ENCODE data around the gene LAD1. TPM values are rescaled to one million over a fixed set of nuclear protein-coding genes. Genes with fewer than 3 reads are reported as not detected.
A peak's percentile ranks its signal among the peaks of the same experiment; 100 is the strongest.

The LAD1 gene
- total RNA-seq, 1 donor from 2014 or later, result 0.17 TPM

- DNase-seq (ENCODE audit: low spot score), result no peak
- H3K27me3 Mint-ChIP-seq (ENCODE audit: low read depth), result peaks cover 18% of the 10 kb centered on the region
- H3K4me3 Mint-ChIP-seq (ENCODE audit: unreplicated experiment), result peak overlapping the region; percentile 24
- no peaks in the 10 kb centered on the region for H3K9me3 Mint-ChIP-seq (ENCODE audit: low read depth)
- no peak for TF ChIP-seq CTCF (IDR thresholded peaks at IDR 0.05)
- peaks cover 5% of the 10 kb centered on the region for H3K4me1 Mint-ChIP-seq (ENCODE audit: low read depth)
- no peak overlapping the region for H3K27ac Mint-ChIP-seq (ENCODE audit: unreplicated experiment)
- no peaks in the 10 kb centered on the region for H3K36me3 Mint-ChIP-seq (ENCODE audit: low read depth)
Measured at GRCh38 chr1:201399352-201400126, 415 bp upstream of the LAD1 start.

GRCh38 chr1:201397675-201398074 is 1.4 kb downstream of the LAD1 start:
- no peak overlapping the region for H3K4me3 Mint-ChIP-seq (ENCODE audit: unreplicated experiment)
- no peaks in the 10 kb centered on the region for H3K9me3 Mint-ChIP-seq (ENCODE audit: low read depth)
- no peaks in the 10 kb centered on the region for H3K36me3 Mint-ChIP-seq (ENCODE audit: low read depth)
- H3K27ac Mint-ChIP-seq (ENCODE audit: unreplicated experiment), result no peak overlapping the region
- H3K4me1 Mint-ChIP-seq (ENCODE audit: low read depth), result peaks cover 5% of the 10 kb centered on the region
- no peak for DNase-seq (ENCODE audit: low spot score)
- peaks cover 21% of the 10 kb centered on the region for H3K27me3 Mint-ChIP-seq (ENCODE audit: low read depth)
- TF ChIP-seq CTCF (IDR thresholded peaks at IDR 0.05), result no peak

GRCh38 chr1:201396861-201397464 is 2.2 kb downstream of the LAD1 start:
- Mint-ChIP-seq H3K36me3 (ENCODE audit: low read depth) (no peaks in the 10 kb centered on the region), H3K27ac (ENCODE audit: unreplicated experiment) (no peak overlapping the region), H3K27me3 (ENCODE audit: low read depth) (peaks cover 21% of the 10 kb centered on the region), H3K9me3 (ENCODE audit: low read depth) (no peaks in the 10 kb centered on the region), H3K4me3 (ENCODE audit: unreplicated experiment) (no peak overlapping the region), H3K4me1 (ENCODE audit: low read depth) (peaks cover 7% of the 10 kb centered on the region)
- DNase-seq (ENCODE audit: low spot score), result no peak
- TF ChIP-seq CTCF (IDR thresholded peaks at IDR 0.05), result no peak

DNA sequence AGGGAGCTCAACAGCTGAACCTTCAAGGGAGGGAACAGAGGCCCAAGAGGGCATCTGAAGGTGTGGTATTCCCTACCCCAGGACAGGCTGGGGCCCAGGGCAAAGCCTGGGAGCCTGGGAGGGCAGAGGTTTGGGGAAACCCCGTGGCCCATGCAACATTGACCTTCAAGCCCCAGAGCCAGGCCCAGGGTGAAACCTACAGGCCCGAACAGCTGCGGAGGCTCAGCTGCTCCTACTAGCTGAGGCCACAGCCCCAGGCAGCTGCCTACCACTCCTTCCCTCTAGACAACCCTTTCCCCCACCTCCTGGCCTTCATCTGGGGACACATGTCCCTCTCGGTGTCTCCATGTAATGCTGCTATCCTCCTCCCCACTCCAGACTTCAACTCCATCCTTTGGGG is 3.2 kb downstream of the LAD1 start:
- Mint-ChIP-seq H3K36me3 (ENCODE audit: low read depth) (no peaks in the 10 kb centered on the region), H3K27ac (ENCODE audit: unreplicated experiment) (no peak overlapping the region), H3K4me3 (ENCODE audit: unreplicated experiment) (no peak overlapping the region), H3K9me3 (ENCODE audit: low read depth) (no peaks in the 10 kb centered on the region), H3K27me3 (ENCODE audit: low read depth) (peaks cover 21% of the 10 kb centered on the region), H3K4me1 (ENCODE audit: low read depth) (peaks cover 11% of the 10 kb centered on the region)
- TF ChIP-seq CTCF (IDR thresholded peaks at IDR 0.05), result no peak
- DNase-seq (ENCODE audit: low spot score), result no peak

DNA sequence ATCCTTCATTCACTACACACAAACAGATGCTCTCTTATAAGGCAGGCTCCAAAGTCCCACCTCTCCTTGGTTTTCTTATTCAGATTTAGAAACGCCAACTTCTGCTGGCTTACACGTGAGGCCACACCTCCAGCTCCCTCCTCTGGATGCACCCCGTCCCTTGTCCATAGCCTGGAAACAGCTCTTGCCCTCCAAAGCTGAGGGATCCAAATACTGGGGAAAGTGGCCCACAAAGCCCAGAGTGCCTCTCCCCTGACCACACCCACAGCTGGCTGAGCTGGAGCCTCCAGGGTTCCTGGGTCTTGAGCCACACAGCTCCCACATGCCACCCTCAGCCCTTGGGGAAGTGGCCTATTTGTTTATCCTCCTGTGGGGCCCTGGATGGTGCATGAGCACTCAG is 4.5 kb downstream of the LAD1 start:
- peaks cover 11% of the 10 kb centered on the region for H3K4me1 Mint-ChIP-seq (ENCODE audit: low read depth)
- no peak overlapping the region for H3K4me3 Mint-ChIP-seq (ENCODE audit: unreplicated experiment)
- no peak overlapping the region for H3K27ac Mint-ChIP-seq (ENCODE audit: unreplicated experiment)
- peaks cover 11% of the 10 kb centered on the region for H3K27me3 Mint-ChIP-seq (ENCODE audit: low read depth)
- no peak for DNase-seq (ENCODE audit: low spot score)
- no peak for TF ChIP-seq CTCF (IDR thresholded peaks at IDR 0.05)
- no peaks in the 10 kb centered on the region for H3K36me3 Mint-ChIP-seq (ENCODE audit: low read depth)
- no peaks in the 10 kb centered on the region for H3K9me3 Mint-ChIP-seq (ENCODE audit: low read depth)

All from chondrocyte (in vitro differentiated cells).